H1 (cell line): ENCODE data around the gene PIP5K1B. TPM values are rescaled to one million over a fixed set of nuclear protein-coding genes. Genes with fewer than 3 reads are reported as not detected.

Experiments used
- CTCF ChIA-PET: fragments of 300-600 bp; sonication (Branson Sonifier 250); formaldehyde crosslinking; loops from one replicate; lab custom pipeline; 2021; ENCODE audit not compliant: partially characterized antibody; lab: Charles Lee
- POLR2A ChIA-PET: fragments of 300-600 bp; sonication (Branson Sonifier 250); formaldehyde crosslinking; loops from one replicate; lab custom pipeline; 2021; ENCODE audit warnings: inconsistent platforms; ENCODE audit not compliant: partially characterized antibody; lab: Charles Lee
- DNase-seq, 2 experiments: peaks; one replicate each; pipeline versions ENCODE4 v3.0.0 to v3.0.0-alpha.2; 2010 to 2022; ENCODE audit warnings: low spot score in 2 of 2, low read depth in 1 of 2, mixed read lengths in 1 of 2
- FAIRE-seq: peaks from 2 replicates; lab custom pipeline; 2011; peaks lifted over from hg19 to GRCh38; lab: Jason Lieb, UNC
- H2AFZ ChIP-seq: 2 replicates; pipeline ENCODE4 v1.8.1; 2012; ENCODE audit warnings: low read length, inconsistent platforms
- H2AK5ac ChIP-seq: 2 replicates; pipeline ENCODE4 v1.6.1; 2013; ENCODE audit warnings: low read depth, low read length
- H2BK120ac ChIP-seq: replicated peaks from 2 replicates; pipeline ENCODE3; 2013; ENCODE audit warnings: low read depth, low read length, inconsistent platforms
- H2BK12ac ChIP-seq: 2 replicates; pipeline ENCODE4 v1.6.1; 2013; ENCODE audit warnings: low read depth, low read length
- H2BK15ac ChIP-seq: 2 replicates; pipeline ENCODE4 v1.6.1; 2013; ENCODE audit warnings: low read length
- H2BK20ac ChIP-seq: 2 replicates; pipeline ENCODE4 v1.6.1; 2013; ENCODE audit warnings: low read length
- H2BK5ac ChIP-seq: 2 replicates; pipeline ENCODE4 v1.6.1; 2013; ENCODE audit warnings: low read depth, low read length
- H3K14ac ChIP-seq: 2 replicates; pipeline ENCODE4 v1.6.1; 2013; ENCODE audit warnings: inconsistent platforms; ENCODE audit not compliant: insufficient read length
- H3K18ac ChIP-seq: 2 replicates; pipeline ENCODE4 v1.6.1; 2013; ENCODE audit warnings: low read length; ENCODE audit errors: extremely low read depth
- H3K23ac ChIP-seq: 2 replicates; pipeline ENCODE4 v1.6.1; 2013; ENCODE audit warnings: inconsistent platforms; ENCODE audit not compliant: insufficient read length
- H3K23me2 ChIP-seq: 2 replicates; pipeline ENCODE4 v1.6.1; 2013; ENCODE audit warnings: low read depth, low read length
- H3K27ac ChIP-seq: 2 replicates; pipeline ENCODE4 v1.6.1; 2011; ENCODE audit warnings: low read depth, low read length, inconsistent platforms
- H3K27me3 ChIP-seq, 4 experiments: replicated peaks in 1 of 4; 1 replicate in 1 of 4; 2 replicates in 3 of 4; pipeline versions ENCODE4 v1.6.1 to v1.8.1; 2011 to 2013; ENCODE audit warnings: low read length in 3 of 4, mild to moderate bottlenecking in 3 of 4, inconsistent platforms in 2 of 4, mixed read lengths in 2 of 4, moderate library complexity in 1 of 4; ENCODE audit not compliant: control insufficient read depth in 3 of 4, insufficient read depth in 3 of 4; ENCODE audit errors: extremely low read depth in 1 of 4
- H3K36me3 ChIP-seq, 4 experiments: 2 replicates each; pipeline versions ENCODE4 v1.6.1 to v1.8.1; 2011 to 2013; ENCODE audit warnings: mild to moderate bottlenecking in 4 of 4, low read length in 3 of 4, moderate library complexity in 2 of 4, control low read depth in 1 of 4, inconsistent platforms in 1 of 4; ENCODE audit not compliant: insufficient read depth in 4 of 4, control insufficient read depth in 2 of 4
- H3K4ac ChIP-seq: replicated peaks from 2 replicates; pipeline ENCODE3; 2013; ENCODE audit warnings: low read length, low read depth, mixed read lengths, inconsistent platforms; ENCODE audit not compliant: insufficient read length
- H3K4me1 ChIP-seq, 4 experiments: replicated peaks in 1 of 4; 1 replicate in 1 of 4; 2 replicates in 3 of 4; pipeline versions ENCODE4 v1.6.1 to v1.8.1; 2011 to 2013; ENCODE audit warnings: low read length in 3 of 4, inconsistent platforms in 2 of 4, mixed read lengths in 1 of 4; ENCODE audit not compliant: insufficient read depth in 4 of 4, control insufficient read depth in 3 of 4
- H3K4me2 ChIP-seq, 2 experiments: 2 replicates each; pipeline versions ENCODE4 v1.6.1 to v1.8.1; 2011 to 2013; ENCODE audit warnings: low read depth in 2 of 2, low read length in 2 of 2, control low read depth in 1 of 2, inconsistent platforms in 1 of 2, mild to moderate bottlenecking in 1 of 2; ENCODE audit not compliant: insufficient read depth in 1 of 2
- H3K4me3 ChIP-seq, 4 experiments: fragments of 200-600, 300-600 bp in 1 of 4; sonication (generic), shearing (Covaris generic), sonication (Bioruptor Twin) in 1 of 4; 2 replicates each; pipeline versions ENCODE4 v1.5.1 to v1.8.1; 2011 to 2016; ENCODE audit warnings: low read length in 4 of 4, low read depth in 3 of 4, control low read depth in 2 of 4, inconsistent platforms in 2 of 4, mild to moderate bottlenecking in 2 of 4, mixed read lengths in 1 of 4, moderate library complexity in 1 of 4; ENCODE audit not compliant: insufficient read depth in 2 of 4; ENCODE audit errors: extremely low read depth in 1 of 4
- H3K56ac ChIP-seq: replicated peaks from 2 replicates; pipeline ENCODE3; 2013; ENCODE audit warnings: low read depth, mild to moderate bottlenecking, mixed read lengths, low read length, inconsistent platforms; ENCODE audit not compliant: insufficient read length
- H3K79me1 ChIP-seq: 2 replicates; pipeline ENCODE4 v1.6.1; 2013; ENCODE audit warnings: low read depth, low read length, control low read depth
- H3K79me2 ChIP-seq, 2 experiments: 2 replicates each; pipeline versions ENCODE4 v1.6.1 to v1.8.1; 2012 to 2013; ENCODE audit warnings: low read length in 2 of 2, mild to moderate bottlenecking in 2 of 2, inconsistent platforms in 1 of 2; ENCODE audit not compliant: insufficient read depth in 2 of 2, control insufficient read depth in 1 of 2
- H3K9ac ChIP-seq, 4 experiments: replicated peaks in 1 of 4; 1 replicate in 1 of 4; 2 replicates in 3 of 4; pipeline versions ENCODE4 v1.6.1 to v1.8.1; 2011 to 2013; ENCODE audit warnings: low read depth in 3 of 4, low read length in 3 of 4, control low read depth in 2 of 4, mild to moderate bottlenecking in 2 of 4, moderate library complexity in 2 of 4, inconsistent platforms in 1 of 4; ENCODE audit errors: extremely low read depth in 1 of 4
- H3K9me3 ChIP-seq, 2 experiments: 2 replicates each; pipeline versions ENCODE4 v1.6.1 to v1.8.1; 2012 to 2013; ENCODE audit warnings: mild to moderate bottlenecking in 2 of 2, moderate library complexity in 2 of 2, control low read depth in 1 of 2, inconsistent platforms in 1 of 2, low read depth in 1 of 2, low read length in 1 of 2, mixed read lengths in 1 of 2; ENCODE audit not compliant: insufficient read depth in 2 of 2
- H4K20me1 ChIP-seq, 2 experiments: replicated peaks in 1 of 2; 2 replicates each; pipeline versions ENCODE3 to v1.8.1; 2011 to 2013; ENCODE audit warnings: inconsistent platforms in 2 of 2, low read length in 2 of 2, mild to moderate bottlenecking in 1 of 2; ENCODE audit not compliant: insufficient read depth in 2 of 2, control insufficient read depth in 1 of 2
- H4K5ac ChIP-seq: 2 replicates; pipeline ENCODE4 v1.6.1; 2013; ENCODE audit warnings: low read length, low read depth, mixed read lengths, inconsistent platforms; ENCODE audit not compliant: insufficient read length
- H4K8ac ChIP-seq: 2 replicates; pipeline ENCODE4 v1.8.0; 2013; ENCODE audit warnings: mild to moderate bottlenecking, moderate library complexity, low read length, inconsistent platforms; ENCODE audit not compliant: insufficient read depth; ENCODE audit errors: extremely low read depth
- H4K91ac ChIP-seq: replicated peaks from 2 replicates; pipeline ENCODE3; 2013; ENCODE audit warnings: low read length, mixed read lengths, inconsistent platforms; ENCODE audit not compliant: insufficient read length
- CHD1 ChIP-seq: IDR thresholded peaks from 2 replicates; pipeline ENCODE4 v1.6.1; 2012; ENCODE audit warnings: low read depth, low read length, improper control_type of control experiment
- CREB1 ChIP-seq: IDR thresholded peaks from 2 replicates; pipeline ENCODE4 v1.6.1; 2012; ENCODE audit warnings: inconsistent platforms
- RFX5 ChIP-seq: IDR thresholded peaks from 2 replicates; pipeline ENCODE4 v1.6.1; 2011; ENCODE audit warnings: low read depth, low read length, improper control_type of control experiment, borderline replicate concordance
- SAP30 ChIP-seq: fragments of 300-600 bp; sonication (generic); IDR thresholded peaks from 2 replicates; pipeline ENCODE4 v1.7.1; 2012; ENCODE audit warnings: low read length, moderate library complexity, mild to moderate bottlenecking, inconsistent platforms; ENCODE audit not compliant: insufficient read depth, insufficient replicate concordance
- SIX5 ChIP-seq: IDR thresholded peaks from 2 replicates; pipeline ENCODE4 v1.6.1; 2011; ENCODE audit warnings: mild to moderate bottlenecking, low read depth, low read length
- YY1 ChIP-seq: IDR thresholded peaks from 2 replicates; pipeline ENCODE4 v1.6.1; 2011; ENCODE audit warnings: low read depth, mild to moderate bottlenecking, low read length
- WGBS, 2 experiments: shearing (Covaris generic) in 1 of 2; methylation state at CpG; one replicate each; pipeline versions ENCODE4 v1.1.6 to v1.1.7; 2013 to 2015; ENCODE audit warnings: low lambda C conversion rate in 2 of 2, mixed read lengths in 2 of 2, inconsistent platforms in 1 of 2, low coverage in 1 of 2, missing lambda C conversion rate in 1 of 2; ENCODE audit not compliant: insufficient replicate concordance in 2 of 2, insufficient coverage in 1 of 2, insufficient read length in 1 of 2; ENCODE audit errors: extremely low coverage in 1 of 2, missing lambda C conversion rate in 1 of 2; 5-methylcytosine and 5-hydroxymethylcytosine counted together
- polyA plus RNA-seq, 7 experiments: library from polyadenylated mRNA; depleted of rRNA in 3 of 7; stranded (reverse) in 5 of 7; unstranded in 2 of 7; fragments of >200 nt in 5 of 7; fragments of 200-250 nt in 2 of 7; gene quantifications; 1 replicate in 5 of 7; 2 replicates in 1 of 7; 4 replicates in 1 of 7; pipeline versions ENCODE4 v1.2.1 to v1.2.3, GENCODE V29; 2011 to 2013; ENCODE audit warnings: missing spikeins in 2 of 7, mixed read lengths in 2 of 7
- total RNA-seq: library from RNA; stranded (reverse); fragmentation: NEBNext Ultra II Directional; extraction: Animal tissue kit (Norgen Biotek cat#: 25700); gene quantifications from 2 replicates; pipeline ENCODE4 v1.2.1, GENCODE V29; 2021
- TF ChIP-seq, protein P1 (sequence below), 3 experiments: IDR thresholded peaks; 1 replicate in 2 of 3; 2 replicates in 1 of 3; pipeline versions ENCODE4 v1.5.1 to v1.6.1; 2011; ENCODE audit warnings: low read length in 3 of 3, mild to moderate bottlenecking in 3 of 3, inconsistent platforms in 2 of 3, low read depth in 1 of 3, moderate library complexity in 1 of 3; ENCODE audit not compliant: insufficient read depth in 1 of 3; ENCODE audit errors: control extremely low read depth in 1 of 3
- TF ChIP-seq, protein P2 (sequence below): IDR thresholded peaks from 2 replicates; pipeline ENCODE4 v1.6.1; 2012; ENCODE audit warnings: inconsistent platforms
- TF ChIP-seq, protein P3 (sequence below): IDR thresholded peaks from 2 replicates; pipeline ENCODE4 v1.6.1; 2012; ENCODE audit warnings: low read length, inconsistent platforms

PIP5K1B gene
- total and polyA plus RNA-seq, 2 of the 8 experiments (the other 6 are each of a cell fraction or from before 2014, with no cell fraction given), result 4.7 to 7.7 TPM

DNA sequence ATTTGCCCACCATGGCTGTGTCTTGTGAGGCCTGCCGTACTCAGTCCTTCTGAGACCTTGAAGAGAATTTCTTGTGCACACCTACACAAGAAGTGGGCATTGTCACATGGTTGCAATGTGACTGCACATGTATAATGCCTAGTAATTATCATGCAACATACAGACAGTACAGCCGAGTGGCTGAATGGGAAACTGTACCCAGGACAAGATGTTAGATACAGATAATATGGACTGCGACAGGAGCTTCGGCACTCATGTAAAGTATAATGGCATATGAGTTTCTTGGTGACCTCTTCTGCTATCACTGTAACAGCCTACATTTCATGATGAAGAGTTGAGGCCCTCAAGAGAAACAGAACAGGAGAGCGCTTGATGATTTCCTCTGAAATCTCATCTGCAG is 313.7 kb downstream of the PIP5K1B start:
- H3K23ac ChIP-seq, result no peak overlapping the region
- H2AK5ac ChIP-seq, result no peak overlapping the region
- ChIA-PET CTCF (interaction anchor here (0.6 to 2.1 kb wide), 3 partner anchors 14 to 436 kb away, joined by 3 to 5 read pairs (median 3); no protein-coding TSS in a partner anchor), POLR2A (no interaction called here)
- H3K23me2 ChIP-seq, result no peaks in the 10 kb centered on the region
- H2BK20ac ChIP-seq, result no peak overlapping the region
- no peak overlapping the region for H2BK5ac ChIP-seq
- no peak overlapping the region for H3K4ac ChIP-seq
- H4K8ac ChIP-seq, result no peak overlapping the region
- H3K14ac ChIP-seq, result no peak overlapping the region
- H3K79me1 ChIP-seq, result no peaks in the 10 kb centered on the region
- H3K18ac ChIP-seq, result no peak overlapping the region
- H3K9ac ChIP-seq, result no peak overlapping the region
- H3K4me3 ChIP-seq, result no peak overlapping the region
- no peaks in the 10 kb centered on the region for H3K36me3 ChIP-seq
- no peak for DNase-seq
- no peak overlapping the region for H4K91ac ChIP-seq
- no peak overlapping the region for H3K4me2 ChIP-seq
- H4K20me1 ChIP-seq, result no peaks in the 10 kb centered on the region
- H2BK12ac ChIP-seq, result no peak overlapping the region
- no peak overlapping the region for H3K27ac ChIP-seq
- H3K27me3 ChIP-seq, result no peaks in the 10 kb centered on the region; a peak in 2 of 7 replicates
- H3K4me1 ChIP-seq, result peaks cover 0 to 11% (median 3%) of the 10 kb centered on the region in 4 experiments; a peak in 4 of 7 replicates
- no peak overlapping the region for H2BK120ac ChIP-seq
- no peak overlapping the region for H2BK15ac ChIP-seq
- H3K79me2 ChIP-seq, result no peaks in the 10 kb centered on the region
- no peak overlapping the region for H3K56ac ChIP-seq
- H3K9me3 ChIP-seq, result peaks cover 0 to 2% of the 10 kb centered on the region in 2 experiments; a peak in 1 of 4 replicates
- H4K5ac ChIP-seq, result no peak overlapping the region
- no peak for FAIRE-seq
- H2AFZ ChIP-seq, result no peak overlapping the region
- WGBS, 2 experiments, result 73% methylated on average over 5 of the region's 5 CpGs; no CpG with 5 or more reads in 1 of the 2 experiments
- TF ChIP-seq, protein P1, sequence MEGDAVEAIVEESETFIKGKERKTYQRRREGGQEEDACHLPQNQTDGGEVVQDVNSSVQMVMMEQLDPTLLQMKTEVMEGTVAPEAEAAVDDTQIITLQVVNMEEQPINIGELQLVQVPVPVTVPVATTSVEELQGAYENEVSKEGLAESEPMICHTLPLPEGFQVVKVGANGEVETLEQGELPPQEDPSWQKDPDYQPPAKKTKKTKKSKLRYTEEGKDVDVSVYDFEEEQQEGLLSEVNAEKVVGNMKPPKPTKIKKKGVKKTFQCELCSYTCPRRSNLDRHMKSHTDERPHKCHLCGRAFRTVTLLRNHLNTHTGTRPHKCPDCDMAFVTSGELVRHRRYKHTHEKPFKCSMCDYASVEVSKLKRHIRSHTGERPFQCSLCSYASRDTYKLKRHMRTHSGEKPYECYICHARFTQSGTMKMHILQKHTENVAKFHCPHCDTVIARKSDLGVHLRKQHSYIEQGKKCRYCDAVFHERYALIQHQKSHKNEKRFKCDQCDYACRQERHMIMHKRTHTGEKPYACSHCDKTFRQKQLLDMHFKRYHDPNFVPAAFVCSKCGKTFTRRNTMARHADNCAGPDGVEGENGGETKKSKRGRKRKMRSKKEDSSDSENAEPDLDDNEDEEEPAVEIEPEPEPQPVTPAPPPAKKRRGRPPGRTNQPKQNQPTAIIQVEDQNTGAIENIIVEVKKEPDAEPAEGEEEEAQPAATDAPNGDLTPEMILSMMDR (IDR thresholded peaks at IDR 0.05; ENCODE audit: control extremely low read depth in 1 of 3, insufficient read depth in 1 of 3, low read depth in 1 of 3, low read length in 3 of 3), result no peak
- TF ChIP-seq, protein P2, sequence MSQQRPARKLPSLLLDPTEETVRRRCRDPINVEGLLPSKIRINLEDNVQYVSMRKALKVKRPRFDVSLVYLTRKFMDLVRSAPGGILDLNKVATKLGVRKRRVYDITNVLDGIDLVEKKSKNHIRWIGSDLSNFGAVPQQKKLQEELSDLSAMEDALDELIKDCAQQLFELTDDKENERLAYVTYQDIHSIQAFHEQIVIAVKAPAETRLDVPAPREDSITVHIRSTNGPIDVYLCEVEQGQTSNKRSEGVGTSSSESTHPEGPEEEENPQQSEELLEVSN, result no peak
- TF ChIP-seq RFX5, result no peak
- no peak for TF ChIP-seq CREB1
- TF ChIP-seq, protein P3, sequence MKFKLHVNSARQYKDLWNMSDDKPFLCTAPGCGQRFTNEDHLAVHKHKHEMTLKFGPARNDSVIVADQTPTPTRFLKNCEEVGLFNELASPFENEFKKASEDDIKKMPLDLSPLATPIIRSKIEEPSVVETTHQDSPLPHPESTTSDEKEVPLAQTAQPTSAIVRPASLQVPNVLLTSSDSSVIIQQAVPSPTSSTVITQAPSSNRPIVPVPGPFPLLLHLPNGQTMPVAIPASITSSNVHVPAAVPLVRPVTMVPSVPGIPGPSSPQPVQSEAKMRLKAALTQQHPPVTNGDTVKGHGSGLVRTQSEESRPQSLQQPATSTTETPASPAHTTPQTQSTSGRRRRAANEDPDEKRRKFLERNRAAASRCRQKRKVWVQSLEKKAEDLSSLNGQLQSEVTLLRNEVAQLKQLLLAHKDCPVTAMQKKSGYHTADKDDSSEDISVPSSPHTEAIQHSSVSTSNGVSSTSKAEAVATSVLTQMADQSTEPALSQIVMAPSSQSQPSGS, result no peak
- TF ChIP-seq CHD1, result no peak
- TF ChIP-seq SAP30, result no peak
- no peak for TF ChIP-seq SIX5
- TF ChIP-seq YY1, result no peak
